Measurements from ENCODE around the gene FRMD4A.

DNA sequence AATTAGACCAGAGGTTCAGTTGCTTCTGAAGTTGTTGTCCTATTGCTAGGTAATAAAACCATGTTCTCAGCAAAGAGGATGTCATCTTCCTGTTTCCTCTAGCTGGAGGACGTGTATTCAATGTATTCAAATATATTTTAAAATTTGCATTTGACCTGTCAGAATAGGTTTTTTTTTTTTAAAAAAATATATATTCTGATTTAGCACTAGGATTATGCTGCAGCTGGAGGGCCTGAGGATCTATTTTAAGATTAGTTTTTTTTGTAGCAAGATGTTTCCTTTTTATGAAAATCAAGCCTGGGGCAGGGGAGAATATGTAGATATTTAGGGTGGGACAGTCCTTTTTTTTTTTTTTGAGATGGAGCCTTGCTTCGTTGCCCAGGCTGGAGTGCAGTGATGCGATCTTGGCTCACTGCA is 337.0 kb downstream of the FRMD4A start:
- TF ChIP-seq, protein P1, sequence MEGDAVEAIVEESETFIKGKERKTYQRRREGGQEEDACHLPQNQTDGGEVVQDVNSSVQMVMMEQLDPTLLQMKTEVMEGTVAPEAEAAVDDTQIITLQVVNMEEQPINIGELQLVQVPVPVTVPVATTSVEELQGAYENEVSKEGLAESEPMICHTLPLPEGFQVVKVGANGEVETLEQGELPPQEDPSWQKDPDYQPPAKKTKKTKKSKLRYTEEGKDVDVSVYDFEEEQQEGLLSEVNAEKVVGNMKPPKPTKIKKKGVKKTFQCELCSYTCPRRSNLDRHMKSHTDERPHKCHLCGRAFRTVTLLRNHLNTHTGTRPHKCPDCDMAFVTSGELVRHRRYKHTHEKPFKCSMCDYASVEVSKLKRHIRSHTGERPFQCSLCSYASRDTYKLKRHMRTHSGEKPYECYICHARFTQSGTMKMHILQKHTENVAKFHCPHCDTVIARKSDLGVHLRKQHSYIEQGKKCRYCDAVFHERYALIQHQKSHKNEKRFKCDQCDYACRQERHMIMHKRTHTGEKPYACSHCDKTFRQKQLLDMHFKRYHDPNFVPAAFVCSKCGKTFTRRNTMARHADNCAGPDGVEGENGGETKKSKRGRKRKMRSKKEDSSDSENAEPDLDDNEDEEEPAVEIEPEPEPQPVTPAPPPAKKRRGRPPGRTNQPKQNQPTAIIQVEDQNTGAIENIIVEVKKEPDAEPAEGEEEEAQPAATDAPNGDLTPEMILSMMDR (IDR thresholded peaks at IDR 0.05) = no peak
- TF ChIP-seq POLR2A (IDR thresholded peaks at IDR 0.05) = no peak

Data from heart left ventricle (tissue), 13 donors.